ENCODE data around the gene FBL.
"Not testable (repeated sequence)": the region's sequence is repeated elsewhere in the genome, so short reads cannot be mapped to it uniquely, and the experiment has no call there.

Gene FBL

GRCh38 chr19:39817888-39818561 lies 28.2 kb downstream of the FBL start:
- Histone ChIP-seq H3K79me2 (ENCODE audit: insufficient read depth, low read depth) (no peaks in the 10 kb centered on the region), H2AFZ (ENCODE audit: low read depth) (no peak overlapping the region), H3K27ac (no peak overlapping the region), H3K27me3 (ENCODE audit: insufficient read depth, low read depth) (no peaks in the 10 kb centered on the region), H3K36me3 (ENCODE audit: insufficient read depth) (no peaks in the 10 kb centered on the region), H4K20me1 (ENCODE audit: insufficient read depth) (no peaks in the 10 kb centered on the region), H3K4me1 (ENCODE audit: low read depth, poor library complexity, severe bottlenecking) (no peaks in the 10 kb centered on the region), H3K4me3 (IDR thresholded peaks at IDR 0.05; ENCODE audit: insufficient read depth, low read depth, low read length) (no peak overlapping the region), H3K9ac (no peak overlapping the region), H3K4me2 (no peak overlapping the region)
- TF ChIP-seq, protein P1, sequence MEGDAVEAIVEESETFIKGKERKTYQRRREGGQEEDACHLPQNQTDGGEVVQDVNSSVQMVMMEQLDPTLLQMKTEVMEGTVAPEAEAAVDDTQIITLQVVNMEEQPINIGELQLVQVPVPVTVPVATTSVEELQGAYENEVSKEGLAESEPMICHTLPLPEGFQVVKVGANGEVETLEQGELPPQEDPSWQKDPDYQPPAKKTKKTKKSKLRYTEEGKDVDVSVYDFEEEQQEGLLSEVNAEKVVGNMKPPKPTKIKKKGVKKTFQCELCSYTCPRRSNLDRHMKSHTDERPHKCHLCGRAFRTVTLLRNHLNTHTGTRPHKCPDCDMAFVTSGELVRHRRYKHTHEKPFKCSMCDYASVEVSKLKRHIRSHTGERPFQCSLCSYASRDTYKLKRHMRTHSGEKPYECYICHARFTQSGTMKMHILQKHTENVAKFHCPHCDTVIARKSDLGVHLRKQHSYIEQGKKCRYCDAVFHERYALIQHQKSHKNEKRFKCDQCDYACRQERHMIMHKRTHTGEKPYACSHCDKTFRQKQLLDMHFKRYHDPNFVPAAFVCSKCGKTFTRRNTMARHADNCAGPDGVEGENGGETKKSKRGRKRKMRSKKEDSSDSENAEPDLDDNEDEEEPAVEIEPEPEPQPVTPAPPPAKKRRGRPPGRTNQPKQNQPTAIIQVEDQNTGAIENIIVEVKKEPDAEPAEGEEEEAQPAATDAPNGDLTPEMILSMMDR (conservative IDR thresholded peaks at IDR 0.05; ENCODE audit: low read depth, low read length), result no peak

- Histone ChIP-seq H3K4me2 (no peak overlapping the region), H3K36me3 (ENCODE audit: insufficient read depth) (no peaks in the 10 kb centered on the region), H3K79me2 (ENCODE audit: insufficient read depth, low read depth) (no peaks in the 10 kb centered on the region), H3K27ac (no peak overlapping the region), H3K27me3 (ENCODE audit: insufficient read depth, low read depth) (no peaks in the 10 kb centered on the region), H3K4me1 (ENCODE audit: low read depth, poor library complexity, severe bottlenecking) (no peaks in the 10 kb centered on the region), H2AFZ (ENCODE audit: low read depth) (no peak overlapping the region), H3K4me3 (IDR thresholded peaks at IDR 0.05; ENCODE audit: insufficient read depth, low read depth, low read length) (no peak overlapping the region), H4K20me1 (ENCODE audit: insufficient read depth) (no peaks in the 10 kb centered on the region), H3K9ac (no peak overlapping the region)
- TF ChIP-seq, protein P1 (conservative IDR thresholded peaks at IDR 0.05; ENCODE audit: low read depth, low read length), result no peak
Measured at GRCh38 chr19:39816287-39817048, 29.7 kb downstream of the FBL start.

DNA sequence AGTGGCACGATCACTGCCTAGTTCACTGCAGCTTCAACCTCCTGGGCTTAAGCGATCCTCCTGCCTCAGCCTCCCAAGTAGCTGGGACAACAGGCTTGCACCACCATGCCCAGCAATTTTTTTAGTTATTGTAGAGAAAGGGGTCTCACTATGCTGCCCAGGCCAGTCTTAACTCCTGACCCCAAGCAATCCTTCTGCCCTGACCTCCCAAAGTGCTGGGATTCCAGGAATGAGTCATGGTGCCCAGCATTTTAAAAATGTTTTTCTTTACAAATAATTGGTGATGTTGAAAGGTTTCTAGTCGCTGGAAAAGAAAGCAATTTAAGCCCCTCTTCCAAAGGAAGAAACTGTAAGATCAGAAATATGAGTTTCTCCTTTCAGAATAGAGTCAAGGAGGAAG lies 31.6 kb downstream of the FBL start:
- no peak overlapping the region for H3K4me3 ChIP-seq (IDR thresholded peaks at IDR 0.05; ENCODE audit: insufficient read depth, low read depth, low read length)
- H3K4me1 ChIP-seq (ENCODE audit: low read depth, poor library complexity, severe bottlenecking), result no peaks in the 10 kb centered on the region
- no peaks in the 10 kb centered on the region for H3K36me3 ChIP-seq (ENCODE audit: insufficient read depth)
- H2AFZ ChIP-seq (ENCODE audit: low read depth), result no peak overlapping the region
- no peak overlapping the region for H3K9ac ChIP-seq
- H3K27me3 ChIP-seq (ENCODE audit: insufficient read depth, low read depth), result no peaks in the 10 kb centered on the region
- no peak overlapping the region for H3K27ac ChIP-seq
- H3K4me2 ChIP-seq, result no peak overlapping the region
- TF ChIP-seq, protein P1 (conservative IDR thresholded peaks at IDR 0.05; ENCODE audit: low read depth, low read length), result no peak
- no peaks in the 10 kb centered on the region for H4K20me1 ChIP-seq (ENCODE audit: insufficient read depth)
- no peaks in the 10 kb centered on the region for H3K79me2 ChIP-seq (ENCODE audit: insufficient read depth, low read depth)

DNA sequence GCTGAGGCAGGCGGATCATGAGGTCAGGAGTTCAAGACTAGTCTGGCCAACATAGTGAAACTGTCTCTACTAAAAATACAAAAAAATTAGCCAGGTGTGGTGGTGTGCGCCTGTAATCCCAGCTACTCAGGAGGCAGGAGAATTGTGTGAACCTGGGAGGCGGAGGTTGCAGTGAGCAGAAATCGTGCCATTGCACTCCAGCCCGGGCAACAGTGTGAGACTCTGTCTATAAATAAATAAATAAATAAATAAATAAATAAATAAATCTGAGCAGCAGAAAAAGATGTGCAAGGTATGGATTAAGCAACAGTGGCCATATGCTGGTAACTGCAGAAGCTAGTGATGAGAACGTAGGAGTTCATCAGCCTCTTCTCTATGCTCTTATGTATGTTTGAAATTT lies 32.1 kb downstream of the FBL start:
- not testable (repeated sequence) for H3K9ac ChIP-seq; H3K4me1 ChIP-seq (ENCODE audit: low read depth, poor library complexity, severe bottlenecking); H3K27ac ChIP-seq; H2AFZ ChIP-seq (ENCODE audit: low read depth); H3K27me3 ChIP-seq (ENCODE audit: insufficient read depth, low read depth); H3K79me2 ChIP-seq (ENCODE audit: insufficient read depth, low read depth); H4K20me1 ChIP-seq (ENCODE audit: insufficient read depth); H3K4me2 ChIP-seq; H3K36me3 ChIP-seq (ENCODE audit: insufficient read depth); H3K4me3 ChIP-seq (IDR thresholded peaks at IDR 0.05; ENCODE audit: insufficient read depth, low read depth, low read length)
